ENCODE data around the gene PLAAT4. TPM values are rescaled to one million over a fixed set of nuclear protein-coding genes. Genes with fewer than 3 reads are reported as not detected.

PLAAT4 gene, protein sequence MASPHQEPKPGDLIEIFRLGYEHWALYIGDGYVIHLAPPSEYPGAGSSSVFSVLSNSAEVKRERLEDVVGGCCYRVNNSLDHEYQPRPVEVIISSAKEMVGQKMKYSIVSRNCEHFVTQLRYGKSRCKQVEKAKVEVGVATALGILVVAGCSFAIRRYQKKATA
- total RNA-seq, result 15.5 TPM
- long read RNA-seq, transcript RARRES3-201 (4 exons, 749 nt), result major isoform, 5 of 6 reads
- long read RNA-seq, partial matches to known transcripts, result 0 of 6 reads
- long read RNA-seq, other reads (novel, unspliced or antisense), result 0 of 6 reads

DNA sequence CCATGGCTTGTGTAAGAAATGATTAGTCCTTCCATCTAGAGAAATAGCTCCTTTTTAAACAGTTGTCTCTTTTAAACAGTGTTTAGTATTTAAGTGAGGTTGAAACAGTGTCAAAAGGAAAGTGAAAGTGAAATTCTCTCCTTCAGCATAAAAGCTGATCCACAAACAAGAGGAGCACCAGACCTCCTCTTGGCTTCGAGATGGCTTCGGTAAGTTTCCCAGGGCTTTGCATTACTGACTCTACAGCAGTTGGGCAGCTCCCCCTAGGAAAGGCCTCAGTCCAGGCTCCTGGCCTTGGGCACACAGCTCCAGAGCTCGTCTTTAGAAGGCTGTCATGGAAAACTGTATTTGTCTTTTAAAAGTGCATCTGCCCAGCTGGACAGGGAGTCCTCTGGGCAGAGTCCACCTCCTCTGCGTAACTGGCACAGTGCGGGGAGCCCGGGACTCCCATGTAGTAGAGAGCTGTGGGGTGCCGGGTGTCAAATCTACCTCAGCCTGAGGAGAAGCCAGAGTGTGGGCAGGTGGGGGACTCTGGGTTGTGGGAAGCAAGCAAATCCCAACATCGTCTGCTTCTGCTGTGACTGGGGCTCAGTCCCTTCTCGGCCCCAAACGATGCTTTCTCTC, at the start of gene PLAAT4:
Gene PLAAT4 (plus strand): TSS at position 140 of the 624 bp plus-strand sequence. CDS start 61 bp downstream, at position 201.
- H3K9me3 ChIP-seq (replicated peaks), result no peaks in the 10 kb centered on the region
- peak; percentile 20 for DNase-seq
- no peaks in the 10 kb centered on the region for H3K36me3 ChIP-seq
- H3K27ac ChIP-seq (replicated peaks), result peak within 1 kb of the TSS; percentile 92
- no peaks in the 10 kb centered on the region for H3K27me3 ChIP-seq (ENCODE audit: low read depth)
- TF ChIP-seq, protein P1, sequence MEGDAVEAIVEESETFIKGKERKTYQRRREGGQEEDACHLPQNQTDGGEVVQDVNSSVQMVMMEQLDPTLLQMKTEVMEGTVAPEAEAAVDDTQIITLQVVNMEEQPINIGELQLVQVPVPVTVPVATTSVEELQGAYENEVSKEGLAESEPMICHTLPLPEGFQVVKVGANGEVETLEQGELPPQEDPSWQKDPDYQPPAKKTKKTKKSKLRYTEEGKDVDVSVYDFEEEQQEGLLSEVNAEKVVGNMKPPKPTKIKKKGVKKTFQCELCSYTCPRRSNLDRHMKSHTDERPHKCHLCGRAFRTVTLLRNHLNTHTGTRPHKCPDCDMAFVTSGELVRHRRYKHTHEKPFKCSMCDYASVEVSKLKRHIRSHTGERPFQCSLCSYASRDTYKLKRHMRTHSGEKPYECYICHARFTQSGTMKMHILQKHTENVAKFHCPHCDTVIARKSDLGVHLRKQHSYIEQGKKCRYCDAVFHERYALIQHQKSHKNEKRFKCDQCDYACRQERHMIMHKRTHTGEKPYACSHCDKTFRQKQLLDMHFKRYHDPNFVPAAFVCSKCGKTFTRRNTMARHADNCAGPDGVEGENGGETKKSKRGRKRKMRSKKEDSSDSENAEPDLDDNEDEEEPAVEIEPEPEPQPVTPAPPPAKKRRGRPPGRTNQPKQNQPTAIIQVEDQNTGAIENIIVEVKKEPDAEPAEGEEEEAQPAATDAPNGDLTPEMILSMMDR (IDR thresholded peaks at IDR 0.05; ENCODE audit: borderline replicate concordance), result no peak
- intact Hi-C loops (cut with micrococcal nuclease), result no loop called here
- H3K4me3 ChIP-seq, result peak within 1 kb of the TSS; percentile 64
- peaks cover 32% of the 10 kb centered on the region for H3K4me1 ChIP-seq

DNA sequence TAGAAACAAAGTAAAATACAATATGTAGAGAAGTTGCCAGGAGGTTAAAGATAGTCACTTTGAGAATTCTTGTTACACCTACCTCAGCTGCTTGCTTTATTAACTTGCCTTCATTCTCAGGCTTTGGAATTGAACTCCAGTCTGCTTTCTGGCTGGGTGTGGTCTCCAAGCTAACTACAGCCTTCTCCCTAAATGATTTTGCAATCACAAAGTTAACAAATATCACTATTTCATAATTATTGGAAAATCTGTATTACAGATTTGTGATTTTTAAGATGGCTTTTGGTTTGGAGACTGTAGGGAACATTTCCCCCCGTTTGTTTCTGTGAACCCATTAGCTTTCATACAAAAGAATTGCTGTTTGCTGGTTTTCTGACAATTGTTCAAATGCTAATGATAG, 47.8 kb upstream of the PLAAT4 start:
- no peak for DNase-seq
- intact Hi-C loops (cut with micrococcal nuclease), result no loop called here
- Histone ChIP-seq H3K9me3 (replicated peaks) (peaks cover 26% of the 10 kb centered on the region), H3K36me3 (no peaks in the 10 kb centered on the region), H3K27ac (replicated peaks) (no peak overlapping the region), H3K4me1 (peaks cover 21% of the 10 kb centered on the region), H3K4me3 (no peak overlapping the region), H3K27me3 (ENCODE audit: low read depth) (peaks cover 3% of the 10 kb centered on the region)
- TF ChIP-seq, protein P1 (IDR thresholded peaks at IDR 0.05; ENCODE audit: borderline replicate concordance), result no peak

DNA sequence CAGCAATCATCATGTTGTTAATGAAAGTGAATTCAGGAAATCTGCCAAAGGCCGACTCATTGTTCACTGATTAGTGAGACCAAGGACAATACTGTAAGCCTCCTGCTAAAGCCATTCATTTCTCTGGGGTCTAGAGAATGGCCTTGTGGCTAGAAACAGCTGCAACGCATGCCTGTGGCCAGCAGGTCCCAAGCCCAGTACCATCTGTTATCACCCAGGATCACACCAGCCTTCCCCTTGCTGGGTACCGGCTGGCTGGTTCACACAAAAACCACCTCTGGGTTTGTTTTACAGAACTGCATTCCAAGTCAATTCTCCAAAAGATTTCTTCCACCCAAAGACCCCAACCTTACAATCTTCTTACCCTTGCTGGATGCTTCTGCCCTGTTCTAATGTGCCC, 46.7 kb upstream of the PLAAT4 start:
- Histone ChIP-seq H3K36me3 (no peaks in the 10 kb centered on the region), H3K27ac (replicated peaks) (no peak overlapping the region), H3K4me3 (no peak overlapping the region), H3K4me1 (peaks cover 21% of the 10 kb centered on the region), H3K27me3 (ENCODE audit: low read depth) (peaks cover 3% of the 10 kb centered on the region), H3K9me3 (replicated peaks) (peaks cover 21% of the 10 kb centered on the region)
- intact Hi-C loops (cut with micrococcal nuclease), result no loop called here
- no peak for DNase-seq
- TF ChIP-seq, protein P1 (IDR thresholded peaks at IDR 0.05; ENCODE audit: borderline replicate concordance), result no peak

DNA sequence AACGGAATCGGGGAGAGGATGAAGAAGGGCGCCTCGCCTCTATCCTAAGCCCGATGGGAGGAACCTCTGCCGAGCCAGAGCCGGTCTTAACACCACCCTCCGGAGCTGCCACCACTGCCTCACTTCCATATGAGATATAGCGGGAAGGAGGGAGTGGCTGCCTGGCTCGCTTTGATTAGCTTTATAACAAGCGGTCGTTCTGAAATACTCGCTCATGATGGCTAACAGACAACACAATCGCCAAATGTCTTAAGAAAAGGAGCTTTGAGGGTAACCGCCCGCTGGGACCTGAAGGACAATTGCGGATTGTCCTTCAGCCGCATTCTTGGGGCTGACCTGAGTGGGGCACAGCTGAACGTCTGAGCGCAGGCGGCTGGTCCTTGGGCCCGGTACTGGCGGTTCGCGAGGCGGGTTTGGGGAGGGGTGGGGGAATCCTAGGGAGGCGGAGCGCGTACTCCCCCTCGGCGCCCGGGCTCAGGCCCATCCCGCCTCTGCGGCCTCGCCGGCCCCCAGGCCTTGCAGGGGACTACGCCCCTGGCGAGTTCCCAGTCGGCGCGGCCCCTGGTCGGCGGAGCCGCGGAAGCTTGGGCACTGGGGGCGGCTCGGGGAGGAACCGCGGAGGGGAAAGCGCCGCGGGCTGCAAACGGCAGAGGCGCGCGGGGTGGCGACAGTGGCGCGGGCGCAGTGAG, 45.9 kb upstream of the PLAAT4 start, which contains the start of gene PLAAT5:
Gene PLAAT5 (minus strand): TSS at position 617 of the 689 bp plus-strand sequence. CDS start 133 bp downstream, at position 484.
- intact Hi-C loops (cut with micrococcal nuclease), result no loop called here
- H3K4me1 ChIP-seq, result peaks cover 21% of the 10 kb centered on the region
- DNase-seq, result peak; percentile 35

DNA sequence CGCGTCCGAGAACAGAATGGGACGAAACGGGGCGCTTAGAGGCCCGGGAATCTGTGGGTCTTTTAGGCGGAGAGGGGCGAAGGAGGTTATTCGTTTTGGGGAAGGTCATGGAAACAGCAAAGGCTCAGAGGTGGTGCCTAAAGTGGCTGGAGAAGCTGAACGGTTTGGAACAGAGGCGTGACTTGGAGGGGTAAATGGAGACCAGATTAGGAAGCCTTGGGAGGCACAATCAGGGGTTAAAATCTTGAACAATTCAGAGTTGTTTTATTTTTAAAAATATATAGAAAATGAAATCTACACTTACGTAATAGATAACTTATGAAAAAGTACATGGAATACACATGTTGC, 45.4 kb upstream of the PLAAT4 start:
- Histone ChIP-seq H3K27me3 (ENCODE audit: low read depth) (peaks cover 3% of the 10 kb centered on the region), H3K4me1 (peaks cover 21% of the 10 kb centered on the region), H3K36me3 (no peaks in the 10 kb centered on the region), H3K4me3 (peak overlapping the region; percentile 70), H3K27ac (replicated peaks) (peak overlapping the region; percentile 54), H3K9me3 (replicated peaks) (peaks cover 7% of the 10 kb centered on the region)
- intact Hi-C loops (cut with micrococcal nuclease), result no loop called here
- TF ChIP-seq, protein P1 (IDR thresholded peaks at IDR 0.05; ENCODE audit: borderline replicate concordance), result no peak
- no peak for DNase-seq

More for the DNA sequence above, 45.9 kb upstream of the PLAAT4 start, which contains the start of gene PLAAT5:
- TF ChIP-seq, protein P1 (IDR thresholded peaks at IDR 0.05; ENCODE audit: borderline replicate concordance), result no peak
- Histone ChIP-seq H3K4me3 (peak within 1 kb of the TSS; percentile 70), H3K27me3 (ENCODE audit: low read depth) (peaks cover 3% of the 10 kb centered on the region), H3K9me3 (replicated peaks) (peaks cover 12% of the 10 kb centered on the region), H3K36me3 (no peaks in the 10 kb centered on the region), H3K27ac (replicated peaks) (peak within 1 kb of the TSS; percentile 54)
